ENCODE measurements around the gene HOXC5.
A peak's percentile ranks its signal among the peaks of the same experiment; 100 is the strongest.

HOXC5 gene

DNA sequence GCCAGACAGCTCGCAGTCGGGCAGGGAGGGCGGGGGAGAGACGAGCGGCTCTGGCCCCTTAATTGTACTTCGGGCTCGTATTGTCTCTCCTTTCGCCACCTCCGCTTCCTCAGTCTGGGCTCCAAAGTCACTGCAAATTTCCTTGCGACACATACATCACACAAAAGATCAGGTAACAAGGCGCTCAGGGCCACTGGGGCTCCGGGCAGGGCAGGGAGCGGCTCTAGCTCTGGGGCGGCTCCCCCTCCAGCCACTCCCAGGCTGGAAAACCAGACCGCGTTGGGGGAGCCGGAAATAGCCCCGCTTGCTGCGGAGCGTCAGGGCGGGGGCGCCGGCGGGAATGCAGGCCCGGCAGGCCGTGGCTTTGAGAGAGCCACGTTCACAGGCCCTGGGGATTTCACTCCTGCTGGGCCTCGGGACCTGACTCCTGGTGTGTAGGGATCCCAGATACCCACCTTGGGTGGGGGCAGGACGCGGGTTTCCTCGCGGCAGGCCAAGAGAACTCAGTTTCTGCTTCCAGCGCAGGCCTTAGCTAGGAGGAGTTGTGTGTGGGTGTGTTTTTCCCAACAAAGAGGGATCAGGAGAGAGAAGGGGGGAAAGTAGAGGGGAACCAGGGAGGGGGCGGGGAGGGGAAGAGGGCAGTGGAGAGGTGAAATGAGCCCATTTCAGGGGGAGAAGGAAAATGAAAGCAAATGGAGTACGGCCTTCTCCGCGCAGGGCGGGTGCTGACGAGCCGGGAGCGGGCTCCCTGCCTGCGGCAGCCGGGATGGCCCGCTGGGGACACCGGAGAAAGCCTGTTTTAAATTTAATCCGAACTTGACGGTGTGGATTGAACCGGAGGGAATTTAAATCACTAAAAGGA lies 37.2 kb upstream of the HOXC5 start:
- no peak for DNase-seq (ENCODE audit: low read depth in 2 of 2)

DNA sequence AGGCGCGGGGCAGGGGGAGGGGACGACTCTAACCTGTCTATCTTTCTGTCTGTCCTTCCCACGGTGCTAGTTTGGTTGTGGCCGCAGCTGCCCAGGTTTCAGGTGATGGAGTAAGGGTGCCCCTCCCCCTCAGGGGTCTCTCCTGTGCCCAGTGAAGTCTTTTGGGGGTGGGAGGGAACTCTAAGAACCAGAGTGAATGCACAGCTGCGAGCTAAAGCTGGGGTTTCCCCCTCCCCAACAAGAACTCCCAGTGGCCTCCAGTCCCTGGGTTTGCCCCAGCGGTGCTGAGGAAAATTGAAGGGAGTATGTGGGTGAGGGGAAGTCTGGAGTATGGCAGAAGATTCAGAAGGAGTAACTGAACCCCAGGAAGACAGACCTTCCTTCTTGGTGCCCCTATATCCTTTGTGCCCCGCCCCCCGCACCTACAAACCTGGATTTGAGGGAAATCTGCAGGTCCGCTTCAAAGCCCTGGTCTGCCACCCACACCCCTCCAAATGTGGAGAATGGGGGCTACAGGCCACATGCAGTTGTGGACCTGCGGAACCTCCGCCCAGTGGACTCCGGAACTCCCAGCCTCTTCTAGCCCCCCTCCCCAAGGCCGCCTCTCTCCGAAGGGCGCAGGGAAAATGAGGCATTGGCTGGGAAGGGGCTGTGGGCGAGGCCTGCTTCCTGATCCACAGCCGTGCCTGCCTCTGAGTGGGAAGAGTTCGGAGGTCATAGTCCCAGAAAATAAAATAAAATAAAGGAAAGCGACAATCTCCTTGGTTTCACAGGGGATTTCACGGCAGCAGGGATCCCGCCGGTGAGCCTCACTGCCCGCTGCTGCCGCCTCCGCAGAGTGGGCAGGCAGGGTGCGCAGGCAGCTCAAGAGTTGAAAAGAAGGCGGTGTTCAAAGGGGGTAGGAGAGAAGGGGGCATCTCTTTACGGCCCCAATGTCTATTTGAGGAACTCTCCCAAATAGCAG lies 36.3 kb upstream of the HOXC5 start:
- no peak for DNase-seq (ENCODE audit: low read depth in 2 of 2)

DNA sequence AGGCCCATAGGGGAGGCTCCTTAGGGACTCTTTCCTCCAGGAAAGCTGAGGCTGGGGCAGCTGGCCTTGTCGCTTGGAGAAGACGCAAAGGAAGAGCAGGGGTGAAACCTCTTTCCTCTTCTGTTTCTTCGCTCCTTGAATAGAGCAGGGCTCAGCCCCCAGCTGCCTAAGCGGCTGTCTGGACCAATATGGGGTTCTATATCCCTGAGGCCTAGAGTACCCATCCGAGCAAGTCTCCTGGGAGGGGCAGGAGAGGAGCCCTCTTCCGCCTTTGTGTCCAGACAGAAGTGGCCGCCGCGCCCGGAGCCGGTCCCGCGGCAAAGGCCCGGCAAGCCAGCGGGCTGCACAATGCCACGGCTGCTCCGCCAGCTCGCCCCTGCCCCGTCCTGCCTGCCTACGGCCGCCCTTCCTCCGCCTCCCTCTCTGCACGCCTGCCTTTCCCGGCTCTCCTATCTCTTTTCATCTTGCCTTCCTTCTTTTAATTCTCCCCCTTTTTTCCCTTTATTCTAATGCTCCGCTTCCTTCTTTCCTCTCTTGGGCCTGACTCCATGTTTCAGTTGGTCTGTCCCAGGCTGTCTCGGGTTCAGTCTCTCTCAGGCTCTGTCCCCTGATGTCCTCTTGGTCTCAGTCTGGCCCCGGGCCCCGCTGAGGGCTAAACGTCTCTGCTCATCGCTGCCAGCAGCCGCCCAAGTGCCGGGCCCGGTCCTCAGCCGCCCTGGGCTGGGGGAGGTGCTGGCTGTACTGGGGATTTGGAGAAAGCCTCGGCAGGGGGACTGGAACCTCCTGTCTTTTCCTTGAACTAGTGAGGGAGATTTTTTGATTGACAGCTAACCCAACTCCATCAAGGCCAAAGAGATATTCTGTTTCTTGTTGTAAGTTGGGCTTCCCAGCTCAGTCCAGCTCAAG lies 35.4 kb upstream of the HOXC5 start:
- no peak for DNase-seq (ENCODE audit: low read depth in 2 of 2)

DNA sequence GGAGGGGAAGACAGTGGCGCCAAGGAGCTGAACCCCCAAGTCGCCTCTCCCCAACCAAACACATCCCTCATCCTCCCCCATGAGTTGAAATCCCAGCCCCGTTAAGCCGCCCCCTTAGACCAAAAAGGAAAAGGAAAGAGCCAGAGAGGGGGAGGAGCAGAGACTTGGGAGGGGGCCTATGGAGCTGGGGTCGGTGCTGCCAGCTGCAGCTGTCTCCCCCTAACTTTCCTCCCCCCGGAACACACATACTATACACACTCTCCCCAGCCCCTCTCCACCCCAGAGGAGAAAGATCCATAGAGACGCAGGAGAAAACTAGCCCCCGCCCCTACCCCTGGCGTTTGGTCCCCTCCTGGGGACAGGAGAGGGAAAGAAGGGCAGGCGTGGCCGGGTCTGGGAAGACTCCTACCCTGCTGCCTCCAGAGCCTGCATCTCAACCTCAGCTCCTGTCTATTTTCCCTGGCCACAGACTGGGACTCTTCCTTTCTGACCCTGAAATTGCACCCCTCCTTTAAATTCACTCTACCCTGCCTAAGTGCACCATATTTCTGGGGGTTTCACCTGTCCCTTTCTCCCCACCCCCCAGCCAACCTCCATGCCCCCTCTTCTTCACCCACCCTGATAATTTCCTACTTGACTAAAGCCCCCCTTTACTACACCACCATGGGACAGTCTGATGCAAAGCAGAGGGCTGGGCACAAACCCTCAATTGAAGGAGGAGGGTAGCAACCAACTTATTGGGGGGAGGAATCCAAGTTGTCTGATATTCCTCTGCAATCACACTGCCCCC lies 34.5 kb upstream of the HOXC5 start:
- no peak for DNase-seq (ENCODE audit: low read depth in 2 of 2)

DNA sequence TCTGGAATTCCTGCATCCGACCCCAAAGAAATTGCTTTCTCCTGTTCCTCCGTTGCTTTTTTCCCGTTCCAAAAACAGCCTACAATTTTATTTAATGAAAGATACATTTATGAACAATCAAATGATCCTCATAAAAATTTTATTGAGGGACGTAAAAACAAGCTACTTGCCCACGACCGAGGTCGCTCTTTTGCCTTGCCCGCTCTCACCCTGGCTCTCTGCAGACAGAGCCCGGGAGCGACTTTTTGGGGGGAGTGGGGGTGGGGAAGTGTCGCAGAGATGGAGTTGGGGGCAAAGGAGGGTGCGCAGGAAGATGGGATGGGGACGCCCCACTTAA lies 34.0 kb upstream of the HOXC5 start:
- DNase-seq (ENCODE audit: low read depth in 2 of 2): no peak

DNA sequence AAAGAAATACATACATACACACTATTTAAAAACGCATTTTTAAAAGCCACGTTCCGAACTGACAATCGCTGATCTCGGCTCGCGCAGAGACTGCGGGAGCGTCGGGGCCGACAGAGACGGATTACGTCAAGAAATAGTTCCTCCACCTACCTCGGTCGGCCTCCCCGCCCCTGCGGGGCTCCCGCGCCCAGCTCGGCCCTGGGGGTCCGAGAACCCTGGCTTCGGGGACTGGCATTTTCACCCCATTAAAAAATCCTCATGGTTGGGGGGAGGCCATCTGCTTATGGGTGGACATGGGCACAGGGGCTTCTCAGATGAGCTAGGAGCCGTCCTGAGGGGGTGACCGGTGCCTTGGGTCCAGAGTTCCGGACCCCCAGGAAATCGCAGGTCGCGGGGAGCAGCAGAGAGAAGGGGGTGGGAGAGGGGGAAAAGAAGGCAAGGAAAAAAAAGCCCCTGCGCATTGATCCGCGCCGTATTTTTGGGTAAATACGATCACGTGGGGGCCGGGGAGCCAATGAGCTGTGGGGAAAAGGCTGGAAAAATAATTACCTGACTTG lies 33.2 kb upstream of the HOXC5 start:
- DNase-seq (ENCODE audit: low read depth in 2 of 2): no peak

DNA sequence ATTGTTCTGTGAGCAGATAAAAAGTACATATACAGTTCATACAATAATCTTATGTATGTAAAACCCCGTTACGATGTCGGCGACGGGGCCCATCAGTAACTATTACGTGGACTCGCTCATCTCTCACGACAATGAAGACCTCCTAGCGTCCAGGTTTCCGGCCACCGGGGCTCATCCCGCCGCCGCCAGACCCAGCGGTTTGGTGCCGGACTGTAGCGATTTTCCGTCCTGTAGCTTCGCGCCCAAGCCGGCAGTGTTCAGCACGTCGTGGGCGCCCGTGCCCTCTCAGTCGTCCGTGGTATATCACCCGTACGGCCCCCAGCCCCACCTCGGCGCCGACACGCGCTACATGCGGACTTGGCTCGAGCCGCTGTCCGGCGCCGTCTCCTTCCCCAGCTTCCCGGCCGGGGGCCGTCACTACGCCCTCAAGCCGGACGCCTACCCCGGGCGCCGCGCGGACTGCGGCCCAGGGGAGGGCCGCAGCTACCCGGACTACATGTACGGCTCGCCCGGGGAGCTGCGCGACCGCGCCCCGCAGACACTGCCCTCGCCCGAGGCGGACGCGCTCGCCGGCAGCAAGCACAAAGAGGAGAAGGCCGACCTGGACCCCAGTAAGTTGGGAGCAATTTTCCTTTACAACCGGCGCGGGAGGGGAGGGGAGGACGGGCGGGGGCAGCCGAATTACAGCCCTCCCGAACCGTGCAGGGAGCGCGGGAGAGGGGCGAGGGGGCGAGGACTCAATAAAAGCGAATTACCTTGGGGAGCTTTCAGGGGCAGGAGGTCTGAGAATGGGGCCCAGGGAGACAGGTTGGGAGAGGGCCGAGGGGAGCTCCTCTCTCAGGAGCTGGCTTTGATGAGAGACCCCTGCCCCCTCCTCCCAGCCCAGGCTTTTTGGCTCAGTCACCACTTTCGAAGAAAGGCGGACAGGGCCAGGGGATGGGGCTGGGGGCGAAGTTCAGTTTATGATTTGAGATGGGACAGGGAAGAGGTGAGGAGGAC lies 32.4 kb upstream of the HOXC5 start, which contains the start of gene HOXC9:
Gene HOXC9 (plus strand): TSS at position 46 of the 999 bp plus-strand sequence. CDS start 28 bp downstream, at position 74.
- no peak for DNase-seq (ENCODE audit: low read depth in 2 of 2)

DNA sequence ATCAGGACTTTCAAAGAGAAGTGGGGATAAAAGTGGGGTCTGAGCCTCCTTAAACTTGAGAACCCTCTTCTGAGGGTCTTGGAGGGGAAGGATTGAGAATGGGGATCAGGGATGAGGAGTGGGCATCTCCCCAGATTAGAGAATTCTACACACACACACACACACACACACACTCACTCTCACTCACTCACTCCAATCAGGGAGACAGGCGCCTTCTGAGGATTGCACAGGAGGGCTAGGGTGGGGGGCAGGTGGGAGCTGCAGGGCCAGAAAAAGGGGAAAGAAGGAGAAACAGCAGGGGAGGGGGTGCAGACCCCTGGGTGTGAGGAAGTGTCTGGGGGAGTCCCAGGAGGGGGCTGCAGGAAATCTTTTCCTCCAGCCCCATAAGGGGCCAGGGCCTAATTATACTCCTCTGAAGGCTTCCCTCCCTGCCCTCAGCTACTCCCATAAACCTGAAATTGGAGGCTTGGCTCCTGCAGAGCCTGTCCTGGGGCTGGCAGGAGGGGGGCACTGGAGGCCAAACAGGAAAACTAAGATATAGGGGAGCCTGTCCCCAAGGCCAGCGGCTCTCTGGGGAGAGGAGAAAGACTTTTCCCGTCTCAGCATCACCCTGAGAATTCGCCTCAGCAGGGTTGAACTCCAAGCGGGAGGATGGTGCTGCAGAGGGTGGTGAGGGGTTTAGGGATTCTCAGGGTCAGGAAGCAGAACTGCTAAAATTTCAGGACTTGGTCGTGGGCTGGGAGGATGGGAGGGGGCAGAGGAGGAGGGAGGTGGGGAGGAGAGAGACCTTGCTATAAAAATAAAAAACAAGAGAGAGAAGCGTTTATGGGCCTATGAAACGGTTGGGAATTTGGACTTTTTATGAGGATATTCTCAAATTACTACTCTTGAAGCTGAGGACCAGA lies 31.3 kb upstream of the HOXC5 start:
- no peak for DNase-seq (ENCODE audit: low read depth in 2 of 2)

DNA sequence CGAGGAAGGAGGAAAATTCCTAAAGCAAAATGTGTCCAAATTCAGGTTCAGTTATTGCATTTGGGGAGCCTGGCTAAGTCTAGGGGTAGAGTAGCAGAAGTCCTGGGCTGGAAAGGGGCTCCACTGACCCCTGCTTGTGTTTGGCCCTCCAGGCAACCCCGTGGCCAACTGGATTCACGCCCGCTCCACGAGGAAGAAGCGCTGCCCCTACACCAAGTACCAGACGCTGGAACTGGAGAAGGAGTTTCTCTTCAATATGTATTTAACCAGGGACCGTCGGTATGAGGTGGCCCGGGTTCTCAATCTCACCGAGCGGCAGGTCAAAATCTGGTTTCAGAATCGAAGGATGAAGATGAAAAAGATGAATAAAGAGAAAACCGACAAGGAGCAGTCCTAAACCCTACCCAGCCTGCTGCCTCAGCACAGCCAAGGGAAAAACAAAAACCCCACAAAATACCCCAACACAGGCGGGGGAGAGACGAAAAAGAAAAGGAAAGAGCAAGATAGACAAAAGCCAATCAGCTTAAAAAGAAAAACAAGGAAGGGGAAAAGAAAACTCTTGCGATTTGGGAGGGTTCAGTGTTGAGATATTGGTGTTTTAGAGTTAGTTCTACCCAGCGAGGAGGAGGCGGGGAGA lies 30.5 kb upstream of the HOXC5 start:
- no peak for DNase-seq (ENCODE audit: low read depth in 2 of 2)

DNA sequence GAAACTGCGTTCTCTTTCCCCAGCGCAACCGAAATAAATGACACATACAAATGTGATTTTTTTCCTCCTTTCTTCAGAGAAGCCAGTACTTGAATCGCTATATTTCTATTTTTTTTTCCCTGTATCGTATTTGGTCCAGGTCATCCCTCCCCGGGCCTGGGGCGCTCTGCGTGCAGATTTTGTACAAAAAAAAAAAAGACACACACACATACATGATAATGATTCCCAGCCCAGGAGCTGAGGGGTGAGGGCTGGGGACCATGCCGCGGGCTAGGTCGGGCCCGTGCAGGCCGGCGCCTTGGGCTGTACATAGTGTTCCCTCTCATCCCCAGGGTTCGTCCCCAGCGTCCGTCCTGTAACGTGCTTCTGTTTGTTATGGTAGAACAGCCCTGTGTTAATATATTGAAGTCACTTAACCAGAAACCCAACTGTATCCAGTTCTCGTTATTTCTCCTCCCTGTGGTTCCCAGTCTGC lies 29.9 kb upstream of the HOXC5 start:
- no peak for DNase-seq (ENCODE audit: low read depth in 2 of 2)

DNA sequence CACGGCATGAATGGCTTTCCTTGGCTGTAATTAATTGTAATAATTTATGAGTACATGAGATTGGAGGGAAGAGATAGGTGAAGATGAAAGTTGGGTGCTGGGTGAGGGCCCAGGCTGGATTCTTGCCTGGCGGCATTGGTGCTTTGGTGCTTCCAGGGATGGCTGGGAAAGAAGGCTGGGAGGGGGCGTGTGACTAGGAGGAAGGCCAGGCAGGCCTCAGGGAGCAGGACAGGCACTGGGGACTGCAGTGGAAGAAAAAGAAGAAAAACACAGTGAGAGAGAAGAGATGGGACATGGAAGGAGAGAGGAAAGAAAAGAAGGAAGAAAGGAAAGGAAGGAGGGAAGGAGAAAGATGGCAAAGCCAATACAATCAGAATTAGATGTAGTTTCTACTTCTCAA lies 29.2 kb upstream of the HOXC5 start:
- no peak for DNase-seq (ENCODE audit: low read depth in 2 of 2)

DNA sequence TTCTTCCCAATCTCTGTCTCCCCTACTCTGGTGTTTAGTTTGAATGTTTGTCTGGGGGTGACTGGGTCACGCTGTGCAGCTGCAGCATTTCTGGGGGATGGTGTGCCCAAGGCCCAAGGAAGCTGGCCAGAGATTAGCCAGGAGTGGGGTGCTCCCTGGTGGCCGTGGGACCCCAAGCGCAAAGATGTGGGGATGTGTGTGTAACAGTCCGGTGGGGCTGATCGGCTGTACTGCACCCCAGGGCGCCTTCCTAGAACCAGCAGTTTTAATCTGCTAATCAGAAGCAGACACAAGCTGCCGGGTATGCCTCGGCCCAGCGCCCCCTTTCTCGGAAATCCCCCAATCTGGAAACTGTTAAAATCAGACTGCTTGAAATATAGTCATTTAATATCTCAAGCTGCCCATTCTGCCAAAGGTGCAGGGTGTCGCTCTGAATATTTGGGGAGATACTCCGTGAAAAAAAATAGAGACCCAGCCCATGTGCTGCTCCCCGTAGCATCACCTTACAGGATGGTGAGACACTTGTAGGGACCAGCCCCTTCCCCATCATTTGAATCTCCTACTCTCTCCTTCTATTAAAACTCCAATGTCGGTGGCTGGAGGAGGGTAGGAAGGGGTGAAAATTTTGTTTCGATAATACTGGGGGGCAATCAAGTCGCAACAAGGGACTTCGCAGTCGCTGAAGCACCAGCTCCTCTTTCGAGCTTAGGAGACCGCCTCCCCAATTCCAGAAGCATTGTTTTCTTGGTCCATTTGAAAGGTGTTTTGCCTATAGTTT lies 28.6 kb upstream of the HOXC5 start:
- DNase-seq (ENCODE audit: low read depth in 2 of 2): no peak

DNA sequence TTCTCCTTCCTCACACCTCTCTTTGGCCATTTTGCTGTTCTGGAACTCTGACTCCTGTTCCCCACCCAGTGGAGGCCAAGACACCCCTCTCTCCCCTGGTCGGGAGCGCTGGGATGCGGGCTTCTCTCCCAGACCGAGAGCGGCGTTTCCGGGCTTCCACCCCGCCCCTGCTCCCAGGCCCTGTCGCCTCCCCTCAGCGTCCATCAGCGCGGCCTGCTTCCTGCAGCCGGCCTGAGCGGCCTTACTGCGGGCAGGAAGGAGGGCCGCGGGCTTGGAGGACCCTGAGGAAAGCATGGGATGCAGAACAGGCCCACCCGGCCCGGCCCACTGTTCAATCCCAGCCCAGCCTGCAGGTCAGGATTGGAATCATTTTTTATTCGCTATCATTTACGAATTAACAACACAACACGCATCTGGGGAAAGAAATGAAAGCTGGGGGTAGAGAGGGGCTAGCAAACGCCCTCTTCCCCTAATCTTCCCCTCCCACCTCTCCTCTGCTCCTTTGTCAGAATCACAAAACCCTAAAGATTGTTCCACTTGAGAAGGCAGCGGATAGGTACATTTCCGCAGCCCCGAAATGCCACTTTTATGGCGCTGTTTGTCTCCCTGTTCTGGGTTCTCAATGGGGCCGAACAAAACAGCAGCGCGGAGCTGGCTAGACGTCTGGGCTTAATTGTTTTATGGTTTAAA lies 27.9 kb upstream of the HOXC5 start:
- no peak for DNase-seq (ENCODE audit: low read depth in 2 of 2)

DNA sequence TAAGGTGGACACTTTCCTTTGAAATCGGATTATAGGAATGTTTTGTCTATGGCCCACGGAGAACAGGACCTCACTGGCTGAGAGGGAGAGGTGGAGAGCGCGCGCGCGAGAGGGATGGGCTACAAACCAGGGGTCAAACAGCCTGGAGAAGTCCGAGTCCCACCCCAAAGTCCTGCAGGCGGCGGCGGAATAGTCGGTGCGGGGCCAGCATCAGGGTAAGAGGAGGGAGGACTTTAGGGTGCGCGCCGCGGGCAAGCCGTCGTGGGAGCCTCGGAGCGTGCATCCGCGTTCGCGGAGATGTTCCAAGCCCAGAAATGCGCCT lies 27.4 kb upstream of the HOXC5 start:
- DNase-seq (ENCODE audit: low read depth in 2 of 2): no peak

DNA sequence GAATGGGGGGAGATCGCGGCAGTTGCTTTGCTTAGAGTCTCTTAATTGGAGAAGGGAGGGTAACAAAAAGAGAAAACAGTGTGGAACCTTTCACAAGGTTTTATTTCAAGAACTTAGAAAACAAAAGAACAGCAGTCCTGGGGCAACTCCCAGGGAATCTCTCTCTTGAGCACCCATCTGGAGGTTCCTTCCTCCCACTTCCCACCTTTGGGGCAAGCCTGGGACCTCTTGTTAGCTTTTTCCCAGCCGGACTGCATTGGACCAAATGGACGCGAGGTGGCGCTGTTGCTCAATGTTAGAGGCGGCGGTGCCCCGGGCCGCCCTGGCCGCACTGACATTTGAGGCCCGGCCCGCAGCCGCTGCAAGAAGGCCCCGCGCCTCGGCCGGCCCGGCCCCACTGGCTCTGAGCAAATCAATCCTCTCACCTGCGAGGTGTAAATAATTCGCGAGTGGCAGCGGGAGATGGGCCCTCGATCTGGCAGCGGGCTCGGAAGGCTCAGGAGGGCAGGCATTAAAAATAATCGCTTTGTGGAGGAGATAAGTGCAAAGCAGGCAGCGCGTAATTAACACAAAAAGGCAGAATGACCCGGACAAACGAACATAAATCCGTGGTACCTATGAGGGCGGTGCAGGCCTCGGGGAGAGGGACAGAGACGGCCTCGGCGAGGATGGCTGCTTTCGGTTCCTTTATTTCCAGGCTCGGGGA lies 26.8 kb upstream of the HOXC5 start:
- DNase-seq (ENCODE audit: low read depth in 2 of 2): peak; percentile 62 to 64
